ENCODE measurements around the gene RFTN1. TPM values are rescaled to one million over a fixed set of nuclear protein-coding genes. Genes with fewer than 3 reads are reported as not detected.

RFTN1 gene
- total RNA-seq, 1 experiment from 2014 or later = 2.2 TPM

DNA sequence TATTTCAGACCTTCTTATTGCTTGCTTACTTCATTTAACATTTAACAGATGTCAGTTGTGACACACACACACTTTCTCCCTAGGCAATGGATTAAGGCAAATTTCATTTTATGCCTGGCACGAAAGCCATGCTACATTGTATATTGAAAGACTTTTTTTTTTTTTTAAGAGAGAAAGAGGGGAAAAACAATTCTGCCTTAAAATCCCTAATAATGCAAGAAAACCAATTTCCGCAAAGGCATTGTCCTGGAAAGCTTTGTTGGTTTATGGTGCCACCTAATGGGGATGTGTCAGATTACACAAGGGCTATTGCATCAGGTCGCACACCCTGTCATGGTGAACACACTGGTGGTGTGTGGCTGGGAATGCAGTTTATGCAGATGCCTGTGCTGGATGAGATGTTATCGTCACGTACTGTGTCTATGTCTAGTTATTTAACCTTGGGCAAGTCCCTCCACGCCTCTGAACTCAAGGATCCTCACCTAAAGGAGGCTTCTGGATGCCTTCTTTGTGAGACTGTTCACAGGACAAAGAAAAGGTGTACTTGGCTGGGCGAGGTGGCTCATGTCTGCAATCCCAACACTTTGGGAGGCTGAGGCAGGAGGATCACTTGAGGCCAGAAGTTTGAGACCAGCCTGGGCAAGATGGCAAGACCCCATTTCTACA is 37.3 kb upstream of the RFTN1 start:
- Histone ChIP-seq H3K79me1 (ENCODE audit: insufficient read depth, low read depth, low read length, poor library complexity, severe bottlenecking) (no peaks in the 10 kb centered on the region), H3T11ph (ENCODE audit: low read length) (peak overlapping the region; percentile 95), H2BK120ac (ENCODE audit: low read depth, low read length, poor library complexity, severe bottlenecking) (peak overlapping the region; percentile 80), H3K4me1 (ENCODE audit: insufficient read depth, low read length) (peaks cover 2% of the 10 kb centered on the region; the same call in 1 of the 2 replicates), H3K14ac (ENCODE audit: insufficient read depth, low read length) (peak overlapping the region; percentile 91), H3K27me3 (ENCODE audit: insufficient read depth, low read length) (no peaks in the 10 kb centered on the region), H3K79me2 (ENCODE audit: insufficient read depth, low read length) (no peaks in the 10 kb centered on the region), H2AK5ac (ENCODE audit: insufficient read length, low read length) (no peak overlapping the region), H4K91ac (ENCODE audit: insufficient read length, low read depth, low read length) (no peak overlapping the region), H3K18ac (ENCODE audit: insufficient read length, low read depth, low read length) (peak overlapping the region; percentile 61), H3K23me2 (ENCODE audit: insufficient read length, low read depth, low read length, poor library complexity, severe bottlenecking) (no peaks in the 10 kb centered on the region), H3K9me3 (ENCODE audit: control insufficient read depth, low read depth, low read length) (no peaks in the 10 kb centered on the region), H3K4ac (ENCODE audit: low read depth, low read length) (no peak overlapping the region; the same call in 1 of the 2 replicates), H2BK15ac (ENCODE audit: low read depth, low read length) (no peak overlapping the region), H3K27ac (ENCODE audit: insufficient read length, low read depth, low read length) (no peak overlapping the region), H4K8ac (replicated peaks; ENCODE audit: insufficient read length, low read depth, low read length) (no peak overlapping the region), H4K20me1 (ENCODE audit: control insufficient read depth, insufficient read depth, insufficient read length) (no peaks in the 10 kb centered on the region), H3K9ac (ENCODE audit: extremely low read depth, insufficient read length, low read length) (peak overlapping the region; percentile 32), H3K4me2 (ENCODE audit: insufficient read depth, insufficient read length, low read length) (peak overlapping the region; percentile 38), H2BK5ac (ENCODE audit: insufficient read length, low read length) (peak overlapping the region; percentile 48), H4K5ac (ENCODE audit: insufficient read length, low read depth, low read length) (peak overlapping the region; percentile 86), H2BK12ac (ENCODE audit: insufficient read length, low read depth, low read length) (no peak overlapping the region), H3K56ac (ENCODE audit: insufficient read length, low read depth, low read length) (no peak overlapping the region), H3K23ac (ENCODE audit: insufficient read length, low read depth, low read length) (no peak overlapping the region), H2AFZ (ENCODE audit: low read length) (peak overlapping the region; percentile 98), H2BK20ac (ENCODE audit: low read depth, low read length, poor library complexity, severe bottlenecking) (no peak overlapping the region)
- H3K27me3 Mint-ChIP-seq (ENCODE audit: low read depth) = no peaks in the 10 kb centered on the region; the same call in 1 of the 2 replicates
- H3K4me3 Mint-ChIP-seq = peak overlapping the region in 1 of 2 experiments; percentile 37; a peak in 2 of 5 replicates
- peaks cover 11 to 12% of the 10 kb centered on the region in 2 experiments for H3K4me1 Mint-ChIP-seq
- no peaks in the 10 kb centered on the region; a peak in 1 of 5 replicates for H3K9me3 Mint-ChIP-seq
- H3K27ac Mint-ChIP-seq = peak overlapping the region; percentile 69 to 98 (median 89); a peak in 5 of 7 replicates
- peak; percentile 93 for TF ChIP-seq CTCF (conservative IDR thresholded peaks at IDR 0.05)
- peak; percentile 78 for DNase-seq
- WGBS (ENCODE audit: extremely low coverage, insufficient read length, low lambda C conversion rate) = no CpG with 5 or more reads among the region's 7 CpGs
- H3K36me3 Mint-ChIP-seq (ENCODE audit: insufficient read depth in 1 of 3, low read depth in 3 of 3) = peaks cover 0 to 5% (median 2%) of the 10 kb centered on the region in 3 experiments; a peak in 3 of 7 replicates
